Esophagus (tissue), 2 donors: ENCODE measurements around the gene MINAR1. TPM values are rescaled to one million over a fixed set of nuclear protein-coding genes. Genes with fewer than 3 reads are reported as not detected.

ENCODE experiments used
- H3K27ac ChIP-seq, 2 donors: one replicate each; pipeline ENCODE4 v1.5.1; 2013; ENCODE audit warnings: low read depth in 2 of 2, mild to moderate bottlenecking in 2 of 2, inconsistent platforms in 1 of 2, low read length in 1 of 2, moderate library complexity in 1 of 2
- H3K27me3 ChIP-seq, 2 donors: one replicate each; pipeline ENCODE4 v1.6.1; 2013; ENCODE audit warnings: low read length in 2 of 2, control low read depth in 1 of 2, mild to moderate bottlenecking in 1 of 2; ENCODE audit not compliant: insufficient read depth in 2 of 2, control insufficient read depth in 1 of 2
- H3K36me3 ChIP-seq, 2 donors: one replicate each; pipeline ENCODE4 v1.6.1; 2013; ENCODE audit warnings: low read length in 1 of 2; ENCODE audit not compliant: control insufficient read depth in 2 of 2, insufficient read depth in 2 of 2
- H3K4me1 ChIP-seq, 2 donors: one replicate each; pipeline ENCODE4 v1.6.1; 2013; ENCODE audit warnings: low read length in 1 of 2; ENCODE audit not compliant: control insufficient read depth in 2 of 2, insufficient read depth in 2 of 2
- H3K4me3 ChIP-seq, 2 donors: one replicate each; pipeline ENCODE4 v1.5.1; 2013; ENCODE audit warnings: low read length in 2 of 2, mild to moderate bottlenecking in 2 of 2, low read depth in 1 of 2, moderate library complexity in 1 of 2
- H3K9me3 ChIP-seq, 2 donors: one replicate each; pipeline ENCODE4 v1.6.1; 2013; ENCODE audit warnings: mild to moderate bottlenecking in 2 of 2, low read depth in 1 of 2, low read length in 1 of 2, moderate library complexity in 1 of 2; ENCODE audit not compliant: control insufficient read depth in 2 of 2, insufficient read depth in 1 of 2
- WGBS, 2 donors: extraction: QIAGEN DNeasy Blood & Tissue Kit; methylation state at CpG; one replicate each; pipeline ENCODE4 v1.1.7; 2013; 5-methylcytosine and 5-hydroxymethylcytosine counted together
- polyA plus RNA-seq, 2 donors: library from polyadenylated mRNA; stranded (reverse); fragments of 200-250 nt; gene quantifications; one replicate each; pipeline ENCODE4 v1.2.3, GENCODE V29; 2013
- donor health status: healthy with polysubstance abuse.
- donor health status: Bipolar disorder and iron deficiency.

Gene MINAR1
- polyA plus RNA-seq, 2 donors: 0.11 to 0.29 TPM

DNA sequence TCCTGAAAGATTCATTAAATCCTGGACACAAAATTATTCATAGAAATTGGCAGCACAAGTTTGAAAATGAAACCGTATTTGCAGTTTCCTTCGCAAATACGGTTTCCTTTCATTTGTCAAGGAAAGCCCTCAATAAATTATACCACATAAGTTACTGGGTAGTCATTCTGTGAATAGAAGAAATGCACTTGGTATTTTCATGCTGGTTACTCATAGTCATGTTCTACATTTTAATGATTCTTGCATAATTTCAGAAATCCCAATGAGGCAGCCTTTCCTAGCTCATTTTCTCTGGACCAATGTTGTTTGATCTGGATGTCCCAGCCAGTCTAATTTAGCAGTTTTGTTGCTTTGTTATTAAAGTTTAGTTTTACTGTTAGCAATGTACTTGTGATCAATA, 43.2 kb downstream of the MINAR1 start:
- no peak overlapping the region for H3K4me3 ChIP-seq
- H3K4me1 ChIP-seq: no peaks in the 10 kb centered on the region
- H3K9me3 ChIP-seq: peaks cover 0 to 3% of the 10 kb centered on the region in 2 donors
- WGBS, 2 donors: 56 to 59% methylated on average over 3 of the region's 3 CpGs
- no peak overlapping the region for H3K27ac ChIP-seq
- no peaks in the 10 kb centered on the region for H3K36me3 ChIP-seq
- H3K27me3 ChIP-seq: peaks cover 0 to 1% of the 10 kb centered on the region in 2 donors

DNA sequence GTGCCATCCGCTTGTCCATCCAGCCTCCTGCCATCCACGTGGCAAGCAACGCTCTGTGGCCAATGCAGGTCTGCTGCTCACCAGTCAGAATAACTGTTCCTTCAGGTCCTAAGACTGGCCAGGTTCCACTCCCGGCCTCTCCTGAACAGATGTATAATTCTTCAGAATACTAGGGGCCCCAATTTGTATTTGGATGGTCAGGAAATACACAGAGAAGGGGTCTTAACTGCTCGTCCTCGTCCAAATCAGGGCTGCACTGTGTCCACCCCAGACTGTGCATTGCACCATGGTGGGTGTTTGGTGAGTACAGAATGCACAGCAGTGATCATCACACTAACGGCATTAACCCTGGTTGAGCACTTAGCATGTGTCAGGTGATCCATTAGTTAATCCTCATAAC, 46.0 kb downstream of the MINAR1 start:
- no peaks in the 10 kb centered on the region for H3K27me3 ChIP-seq
- no peak overlapping the region for H3K4me3 ChIP-seq
- H3K4me1 ChIP-seq: no peaks in the 10 kb centered on the region
- 88 to 89% methylated on average over 7 of the region's 7 CpGs for WGBS, 2 donors
- H3K27ac ChIP-seq: no peak overlapping the region
- H3K9me3 ChIP-seq: peaks cover 0 to 3% of the 10 kb centered on the region in 2 donors
- H3K36me3 ChIP-seq: no peaks in the 10 kb centered on the region

DNA sequence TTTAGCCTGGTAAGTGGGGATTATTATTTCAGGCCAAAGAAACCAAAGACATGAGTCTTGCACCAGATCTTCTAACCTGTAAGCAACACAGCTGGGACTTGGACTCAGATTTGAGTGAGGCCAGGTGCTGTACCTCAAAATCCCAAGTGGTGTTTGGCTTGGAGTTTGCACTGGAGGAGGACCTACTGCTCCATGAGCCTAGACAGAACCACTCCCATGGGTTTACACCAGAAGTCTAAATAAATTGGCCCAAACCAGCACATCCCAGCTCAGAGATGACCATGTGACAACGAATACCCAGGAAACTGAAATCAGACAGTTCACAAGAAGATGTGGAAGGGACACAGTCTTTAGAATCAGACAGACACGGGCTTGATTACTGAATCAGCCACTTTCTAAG, 47.5 kb downstream of the MINAR1 start:
- Histone ChIP-seq H3K4me1 (no peaks in the 10 kb centered on the region), H3K4me3 (no peak overlapping the region)
- WGBS, 2 donors: 51 to 63% methylated on average over 2 of the region's 2 CpGs

GRCh38 chr15:79481793-79482192, 49.7 kb downstream of the MINAR1 start:
- no peaks in the 10 kb centered on the region for H3K4me1 ChIP-seq
- H3K27ac ChIP-seq: no peak overlapping the region
- WGBS, 2 donors: 83 to 84% methylated on average over 7 of the region's 7 CpGs
- H3K9me3 ChIP-seq: peaks cover 0 to 3% of the 10 kb centered on the region in 2 donors
- H3K4me3 ChIP-seq: no peak overlapping the region
- no peaks in the 10 kb centered on the region for H3K27me3 ChIP-seq
- H3K36me3 ChIP-seq: no peaks in the 10 kb centered on the region

More for the DNA sequence above, 47.5 kb downstream of the MINAR1 start:
- H3K27me3 ChIP-seq: no peaks in the 10 kb centered on the region
- H3K36me3 ChIP-seq: no peaks in the 10 kb centered on the region
- no peak overlapping the region for H3K27ac ChIP-seq
- H3K9me3 ChIP-seq: peaks cover 0 to 3% of the 10 kb centered on the region in 2 donors

Other genes starting within 250 kb of the MINAR1 start
- gene ANKRD34C, start 149.6 kb upstream of the MINAR1 start, polyA plus RNA-seq: not detected
- gene TMED3, start 121.2 kb upstream of the MINAR1 start, polyA plus RNA-seq: 100 to 1,000 TPM; 117 to 157 TPM